Activated naive CD8-positive, alpha-beta T cell (primary cell): ENCODE results near the gene AWAT1.
"Not testable (repeated sequence)": the region's sequence is repeated elsewhere in the genome, so short reads cannot be mapped to it uniquely, and the experiment has no call there.

Experiments used
- H3K27ac Mint-ChIP-seq: one replicate; pipeline ENCODE4 v1.8.0; 2021; ENCODE audit warnings: mixed read lengths
- H3K27me3 Mint-ChIP-seq: one replicate; pipeline ENCODE4 v1.8.0; 2021; ENCODE audit warnings: mixed read lengths
- H3K36me3 Mint-ChIP-seq: one replicate; pipeline ENCODE4 v1.8.0; 2021; ENCODE audit warnings: mixed read lengths
- H3K4me1 Mint-ChIP-seq: one replicate; pipeline ENCODE4 v1.8.0; 2021; ENCODE audit warnings: low read depth, mixed read lengths
- H3K4me3 Mint-ChIP-seq: one replicate; pipeline ENCODE4 v1.8.0; 2021; ENCODE audit warnings: mild to moderate bottlenecking, mixed read lengths
- H3K9me3 Mint-ChIP-seq: one replicate; pipeline ENCODE4 v1.8.0; 2021; ENCODE audit warnings: low read depth, mixed read lengths

AWAT1 gene

GRCh38 chrX:70234355-70234754 lies at the start of gene AWAT1:
Gene AWAT1, plus strand, starts transcription at chrX:70234655. Its CDS starts 41 bp downstream, at chrX:70234696.
- Mint-ChIP-seq H3K36me3 (no peaks in the 10 kb centered on the region), H3K9me3 (no peaks in the 10 kb centered on the region), H3K27ac (no peak within 1 kb of the TSS), H3K4me1 (no peaks in the 10 kb centered on the region), H3K4me3 (no peak within 1 kb of the TSS), H3K27me3 (no peaks in the 10 kb centered on the region)

GRCh38 chrX:70190225-70190624 lies 44.2 kb upstream of the AWAT1 start:
- H3K27me3 Mint-ChIP-seq: no peaks in the 10 kb centered on the region
- H3K4me3 Mint-ChIP-seq: no peak overlapping the region
- H3K27ac Mint-ChIP-seq: no peak overlapping the region
- no peaks in the 10 kb centered on the region for H3K4me1 Mint-ChIP-seq
- H3K9me3 Mint-ChIP-seq: peaks cover 8% of the 10 kb centered on the region
- H3K36me3 Mint-ChIP-seq: peaks cover 9% of the 10 kb centered on the region

- Mint-ChIP-seq H3K27ac (no peak overlapping the region), H3K4me1 (peaks cover 4% of the 10 kb centered on the region), H3K27me3 (no peaks in the 10 kb centered on the region), H3K4me3 (no peak overlapping the region), H3K36me3 (no peaks in the 10 kb centered on the region), H3K9me3 (no peaks in the 10 kb centered on the region)
These were observed 37.3 kb upstream of the AWAT1 start for GRCh38 chrX:70196961-70197720.

GRCh38 chrX:70201732-70202131 lies 32.7 kb upstream of the AWAT1 start:
- Mint-ChIP-seq H3K4me3 (no peak overlapping the region), H3K27me3 (no peaks in the 10 kb centered on the region), H3K4me1 (peaks cover 4% of the 10 kb centered on the region), H3K27ac (no peak overlapping the region), H3K9me3 (no peaks in the 10 kb centered on the region), H3K36me3 (no peaks in the 10 kb centered on the region)

- Mint-ChIP-seq H3K27ac (no peak overlapping the region), H3K36me3 (no peaks in the 10 kb centered on the region), H3K27me3 (no peaks in the 10 kb centered on the region), H3K4me1 (no peaks in the 10 kb centered on the region), H3K4me3 (no peak overlapping the region), H3K9me3 (no peaks in the 10 kb centered on the region)
These were observed 26.0 kb upstream of the AWAT1 start for GRCh38 chrX:70208479-70208878.

GRCh38 chrX:70209570-70209969 lies 24.9 kb upstream of the AWAT1 start:
- not testable (repeated sequence) for H3K27me3 Mint-ChIP-seq, H3K27ac Mint-ChIP-seq, H3K4me1 Mint-ChIP-seq, H3K9me3 Mint-ChIP-seq, H3K36me3 Mint-ChIP-seq, H3K4me3 Mint-ChIP-seq

- Mint-ChIP-seq H3K36me3 (no peaks in the 10 kb centered on the region), H3K27me3 (no peaks in the 10 kb centered on the region), H3K4me1 (no peaks in the 10 kb centered on the region), H3K9me3 (no peaks in the 10 kb centered on the region), H3K27ac (no peak overlapping the region), H3K4me3 (no peak overlapping the region)
These were observed 14.3 kb upstream of the AWAT1 start for GRCh38 chrX:70219938-70220764.

GRCh38 chrX:70226048-70226447 lies 8.4 kb upstream of the AWAT1 start:
- Mint-ChIP-seq H3K36me3 (no peaks in the 10 kb centered on the region), H3K9me3 (no peaks in the 10 kb centered on the region), H3K4me1 (no peaks in the 10 kb centered on the region), H3K4me3 (no peak overlapping the region), H3K27me3 (no peaks in the 10 kb centered on the region), H3K27ac (no peak overlapping the region)

GRCh38 chrX:70226687-70227086 lies 7.8 kb upstream of the AWAT1 start:
- no peaks in the 10 kb centered on the region for H3K4me1 Mint-ChIP-seq
- no peak overlapping the region for H3K4me3 Mint-ChIP-seq
- H3K36me3 Mint-ChIP-seq: no peaks in the 10 kb centered on the region
- no peaks in the 10 kb centered on the region for H3K27me3 Mint-ChIP-seq
- H3K9me3 Mint-ChIP-seq: no peaks in the 10 kb centered on the region
- H3K27ac Mint-ChIP-seq: no peak overlapping the region

- Mint-ChIP-seq H3K4me1 (no peaks in the 10 kb centered on the region), H3K27ac (no peak overlapping the region), H3K27me3 (no peaks in the 10 kb centered on the region), H3K4me3 (no peak overlapping the region), H3K36me3 (no peaks in the 10 kb centered on the region), H3K9me3 (no peaks in the 10 kb centered on the region)
These were observed 2.8 kb upstream of the AWAT1 start for GRCh38 chrX:70231666-70232065.

GRCh38 chrX:70240751-70241150 lies 6.3 kb downstream of the AWAT1 start:
- Mint-ChIP-seq H3K27me3 (no peaks in the 10 kb centered on the region), H3K4me1 (no peaks in the 10 kb centered on the region), H3K27ac (no peak overlapping the region), H3K4me3 (no peak overlapping the region), H3K9me3 (no peaks in the 10 kb centered on the region), H3K36me3 (no peaks in the 10 kb centered on the region)

- Mint-ChIP-seq H3K36me3 (no peaks in the 10 kb centered on the region), H3K4me3 (no peak overlapping the region), H3K27me3 (no peaks in the 10 kb centered on the region), H3K9me3 (no peaks in the 10 kb centered on the region), H3K4me1 (no peaks in the 10 kb centered on the region), H3K27ac (no peak overlapping the region)
These were observed 7.0 kb downstream of the AWAT1 start for GRCh38 chrX:70241501-70241900.

- not testable (repeated sequence) for H3K27me3 Mint-ChIP-seq, H3K4me3 Mint-ChIP-seq
These were observed 9.1 kb downstream of the AWAT1 start for GRCh38 chrX:70243601-70244000.

GRCh38 chrX:70244881-70245280 lies 10.4 kb downstream of the AWAT1 start:
- H3K9me3 Mint-ChIP-seq: no peaks in the 10 kb centered on the region
- no peak overlapping the region for H3K27ac Mint-ChIP-seq
- H3K4me3 Mint-ChIP-seq: no peak overlapping the region

More at GRCh38 chrX:70243601-70244000, 9.1 kb downstream of the AWAT1 start:
- not testable (repeated sequence) for H3K27ac Mint-ChIP-seq, H3K9me3 Mint-ChIP-seq, H3K4me1 Mint-ChIP-seq, H3K36me3 Mint-ChIP-seq

GRCh38 chrX:70247252-70247651 lies 12.8 kb downstream of the AWAT1 start:
- no peaks in the 10 kb centered on the region for H3K27me3 Mint-ChIP-seq
- no peaks in the 10 kb centered on the region for H3K9me3 Mint-ChIP-seq
- no peaks in the 10 kb centered on the region for H3K4me1 Mint-ChIP-seq
- no peak overlapping the region for H3K4me3 Mint-ChIP-seq
- no peak overlapping the region for H3K27ac Mint-ChIP-seq
- no peaks in the 10 kb centered on the region for H3K36me3 Mint-ChIP-seq

More at GRCh38 chrX:70244881-70245280, 10.4 kb downstream of the AWAT1 start:
- H3K36me3 Mint-ChIP-seq: no peaks in the 10 kb centered on the region
- H3K27me3 Mint-ChIP-seq: no peaks in the 10 kb centered on the region
- no peaks in the 10 kb centered on the region for H3K4me1 Mint-ChIP-seq
